DND-41 (cell line): ENCODE data around the gene DIAPH2.

Experiments
- ATAC-seq: fragments of 200-7000 bp; cut with Tn5 transposase; 3 replicates; pipeline ENCODE4 v1.9.1; 2021; ENCODE audit warnings: low read depth; ENCODE audit not compliant: insufficient read depth
- DNase-seq: peaks from one replicate; pipeline ENCODE4 v3.0.0-alpha.2; 2020
- H2AFZ ChIP-seq: 2 replicates; pipeline ENCODE4 v1.6.0; 2012; ENCODE audit warnings: low read depth, low read length
- H3K27ac ChIP-seq: 2 replicates; pipeline ENCODE4 v1.5.1; 2012; ENCODE audit warnings: low read length, inconsistent platforms
- H3K27me3 ChIP-seq: fragments of 200-600 bp; sonication (generic); 2 replicates; pipeline ENCODE4 v1.6.0; 2012; ENCODE audit warnings: low read length, mild to moderate bottlenecking, inconsistent platforms; ENCODE audit not compliant: insufficient read depth, poor library complexity
- H3K36me3 ChIP-seq: 2 replicates; pipeline ENCODE4 v1.5.1; 2012; ENCODE audit warnings: low read length, inconsistent platforms; ENCODE audit not compliant: insufficient read depth
- H3K4me1 ChIP-seq: 2 replicates; pipeline ENCODE4 v1.5.1; 2012; ENCODE audit warnings: mild to moderate bottlenecking, low read length; ENCODE audit not compliant: insufficient read depth
- H3K4me2 ChIP-seq: 2 replicates; pipeline ENCODE4 v1.6.0; 2012; ENCODE audit warnings: mild to moderate bottlenecking, moderate library complexity, low read length, inconsistent platforms; ENCODE audit not compliant: insufficient read depth
- H3K4me3 ChIP-seq, 2 experiments: fragments of 200-600 bp in 1 of 2; shearing (Covaris generic) in 1 of 2; 2 replicates each; pipeline ENCODE4 v1.5.1; 2012 to 2016; ENCODE audit warnings: inconsistent platforms in 2 of 2, low read length in 2 of 2, mild to moderate bottlenecking in 2 of 2, low read depth in 1 of 2, moderate library complexity in 1 of 2
- H3K79me2 ChIP-seq: 2 replicates; pipeline ENCODE4 v1.6.0; 2012; ENCODE audit warnings: low read length, inconsistent platforms; ENCODE audit not compliant: insufficient read depth
- H3K9ac ChIP-seq: 2 replicates; pipeline ENCODE4 v1.6.0; 2012; ENCODE audit warnings: low read depth, mild to moderate bottlenecking, inconsistent platforms, low read length, moderate library complexity
- H3K9me3 ChIP-seq: 2 replicates; pipeline ENCODE4 v1.5.1; 2012; ENCODE audit warnings: low read length, moderate library complexity, mild to moderate bottlenecking, inconsistent platforms; ENCODE audit not compliant: insufficient read depth, severe bottlenecking
- H4K20me1 ChIP-seq: 2 replicates; pipeline ENCODE4 v1.6.0; 2012; ENCODE audit warnings: low read length; ENCODE audit not compliant: insufficient read depth
- EZH2 ChIP-seq: IDR thresholded peaks from 3 replicates; pipeline ENCODE4 v1.6.1; 2012; ENCODE audit warnings: borderline replicate concordance, low read depth, mild to moderate bottlenecking, moderate library complexity, low read length, inconsistent platforms; ENCODE audit not compliant: severe bottlenecking
- TF ChIP-seq, protein P1 (sequence below): IDR thresholded peaks from 2 replicates; pipeline ENCODE4 v1.5.1; 2012; ENCODE audit warnings: borderline replicate concordance, low read length, moderate library complexity, mild to moderate bottlenecking; ENCODE audit not compliant: poor library complexity, severe bottlenecking; ENCODE audit errors: extremely low read depth

Gene DIAPH2

DNA sequence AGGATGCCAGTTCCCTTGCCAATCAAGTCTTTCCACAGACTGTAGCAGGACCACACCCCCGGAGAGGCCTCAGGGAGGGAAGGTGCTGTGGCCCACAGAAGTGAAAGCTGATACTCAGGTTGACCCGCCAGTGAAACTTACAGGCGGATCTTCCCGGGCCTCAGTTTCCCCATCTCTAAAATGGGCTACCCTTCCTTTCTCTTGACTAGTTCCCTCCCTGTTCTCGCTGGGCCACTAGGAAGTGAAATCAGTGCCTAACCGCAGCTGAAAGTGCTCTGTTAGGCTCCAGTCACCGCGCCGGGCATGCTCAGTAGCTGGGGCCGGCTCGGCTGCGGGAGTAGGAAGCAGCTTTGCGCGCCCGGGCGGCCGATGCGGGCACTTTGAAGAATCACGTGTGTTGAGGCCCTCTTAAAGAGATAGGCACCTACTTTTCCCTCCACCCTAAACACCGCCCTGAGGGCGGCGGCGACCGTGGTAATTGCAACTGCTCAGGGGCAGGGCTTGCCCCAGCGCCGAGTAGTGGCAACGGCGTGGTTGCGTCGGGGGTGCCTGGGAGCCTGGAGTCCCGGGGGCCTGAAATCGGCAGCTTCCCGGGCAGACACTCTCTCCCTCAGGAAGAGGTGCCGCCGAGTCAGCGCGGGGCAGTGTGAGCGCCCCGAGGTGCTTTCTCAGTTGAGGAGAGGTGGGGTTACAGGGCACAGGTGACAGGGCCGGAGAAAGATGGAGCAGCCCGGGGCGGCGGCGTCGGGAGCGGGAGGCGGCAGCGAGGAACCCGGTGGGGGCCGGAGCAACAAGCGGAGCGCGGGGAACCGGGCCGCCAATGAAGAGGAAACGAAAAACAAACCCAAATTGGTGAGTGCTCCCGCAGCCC is at the start of gene DIAPH2:
Gene DIAPH2, plus strand, starts transcription at position 504 of the 871 bp plus-strand sequence.
- DNase-seq (peak; percentile 85), ATAC-seq (peak; percentile 87)
- Histone ChIP-seq H2AFZ (peak within 1 kb of the TSS; percentile 85), H3K4me2 (peak within 1 kb of the TSS; percentile 79), H3K27me3 (no peaks in the 10 kb centered on the region), H3K9me3 (no peaks in the 10 kb centered on the region), H3K27ac (peak within 1 kb of the TSS; percentile 82), H3K9ac (peak within 1 kb of the TSS; percentile 80), H4K20me1 (no peaks in the 10 kb centered on the region), H3K4me3 (peak within 1 kb of the TSS; percentile 61 to 82), H3K79me2 (peaks cover 43% of the 10 kb centered on the region), H3K36me3 (no peaks in the 10 kb centered on the region), H3K4me1 (peaks cover 24% of the 10 kb centered on the region)
- TF ChIP-seq EZH2: no peak
- TF ChIP-seq, protein P1, sequence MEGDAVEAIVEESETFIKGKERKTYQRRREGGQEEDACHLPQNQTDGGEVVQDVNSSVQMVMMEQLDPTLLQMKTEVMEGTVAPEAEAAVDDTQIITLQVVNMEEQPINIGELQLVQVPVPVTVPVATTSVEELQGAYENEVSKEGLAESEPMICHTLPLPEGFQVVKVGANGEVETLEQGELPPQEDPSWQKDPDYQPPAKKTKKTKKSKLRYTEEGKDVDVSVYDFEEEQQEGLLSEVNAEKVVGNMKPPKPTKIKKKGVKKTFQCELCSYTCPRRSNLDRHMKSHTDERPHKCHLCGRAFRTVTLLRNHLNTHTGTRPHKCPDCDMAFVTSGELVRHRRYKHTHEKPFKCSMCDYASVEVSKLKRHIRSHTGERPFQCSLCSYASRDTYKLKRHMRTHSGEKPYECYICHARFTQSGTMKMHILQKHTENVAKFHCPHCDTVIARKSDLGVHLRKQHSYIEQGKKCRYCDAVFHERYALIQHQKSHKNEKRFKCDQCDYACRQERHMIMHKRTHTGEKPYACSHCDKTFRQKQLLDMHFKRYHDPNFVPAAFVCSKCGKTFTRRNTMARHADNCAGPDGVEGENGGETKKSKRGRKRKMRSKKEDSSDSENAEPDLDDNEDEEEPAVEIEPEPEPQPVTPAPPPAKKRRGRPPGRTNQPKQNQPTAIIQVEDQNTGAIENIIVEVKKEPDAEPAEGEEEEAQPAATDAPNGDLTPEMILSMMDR: peak; percentile 28

DNA sequence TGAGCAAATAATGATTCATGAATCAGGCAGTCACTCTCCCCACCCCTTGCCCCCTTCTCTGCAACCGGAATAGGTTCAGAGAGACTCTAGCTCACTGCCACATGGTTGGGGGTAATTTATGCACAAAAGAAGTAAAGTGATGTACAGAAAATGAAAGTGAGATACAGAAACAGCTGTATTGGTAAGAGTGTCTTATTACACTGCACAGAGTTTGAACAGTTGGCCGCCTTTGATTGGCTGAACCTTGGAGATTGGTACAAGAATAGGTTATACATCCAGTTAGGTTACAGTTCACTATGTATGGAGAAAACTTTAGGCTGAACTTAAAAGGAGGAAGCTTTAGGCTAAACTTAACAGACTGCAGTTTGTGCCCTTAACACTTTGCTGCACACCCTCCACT is 34.6 kb upstream of the DIAPH2 start:
- Histone ChIP-seq H3K4me1 (no peaks in the 10 kb centered on the region), H3K79me2 (no peaks in the 10 kb centered on the region), H3K9me3 (no peaks in the 10 kb centered on the region), H3K27me3 (no peaks in the 10 kb centered on the region), H3K27ac (no peak overlapping the region), H3K9ac (no peak overlapping the region), H4K20me1 (no peaks in the 10 kb centered on the region), H3K4me3 (no peak overlapping the region), H3K36me3 (no peaks in the 10 kb centered on the region), H2AFZ (no peak overlapping the region), H3K4me2 (no peak overlapping the region)
- no peak for TF ChIP-seq EZH2
- TF ChIP-seq, protein P1: no peak
- no peak for DNase-seq
- no peak for ATAC-seq

DNA sequence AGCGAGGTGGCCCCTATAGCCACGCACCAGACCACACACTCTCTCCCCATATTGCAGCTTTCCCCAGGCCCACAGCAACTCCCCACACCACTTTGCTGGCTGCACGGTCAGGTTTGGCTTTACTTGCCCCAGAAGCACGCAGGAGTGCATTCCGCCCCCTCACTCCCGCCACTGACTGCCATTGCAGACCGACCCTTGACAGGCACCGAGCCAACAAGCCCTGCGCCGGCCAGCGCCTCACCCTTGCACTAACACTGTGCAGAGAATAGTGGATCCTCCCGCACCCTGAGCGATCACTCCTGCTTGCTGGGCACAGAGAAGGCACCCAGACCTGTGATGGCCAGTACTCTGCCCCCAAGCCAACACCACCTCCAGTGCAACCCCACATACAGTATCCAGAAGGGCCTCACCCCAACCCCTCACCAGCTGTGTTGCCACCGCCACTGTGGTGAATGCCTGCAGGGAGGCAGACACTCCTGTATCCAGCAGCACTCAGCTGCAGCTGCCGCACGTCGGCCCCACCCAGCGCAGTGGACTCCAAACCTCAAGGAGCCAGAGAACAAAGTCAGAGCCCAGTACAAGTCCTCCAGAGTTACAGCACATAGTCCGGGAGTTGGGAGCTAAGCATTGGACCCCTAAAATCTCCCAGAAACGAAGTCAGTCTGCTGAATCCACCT is 28.6 kb upstream of the DIAPH2 start:
- no peaks in the 10 kb centered on the region for H3K9me3 ChIP-seq
- H3K9ac ChIP-seq: no peak overlapping the region
- no peaks in the 10 kb centered on the region for H3K4me1 ChIP-seq
- DNase-seq (no peak), ATAC-seq (no peak)
- no peak overlapping the region for H2AFZ ChIP-seq
- no peak overlapping the region for H3K4me2 ChIP-seq
- H3K4me3 ChIP-seq: no peak overlapping the region
- no peaks in the 10 kb centered on the region for H4K20me1 ChIP-seq
- H3K79me2 ChIP-seq: no peaks in the 10 kb centered on the region
- no peaks in the 10 kb centered on the region for H3K36me3 ChIP-seq
- TF ChIP-seq, protein P1: no peak
- no peak for TF ChIP-seq EZH2
- no peaks in the 10 kb centered on the region for H3K27me3 ChIP-seq
- no peak overlapping the region for H3K27ac ChIP-seq
